H1 (cell line): ENCODE data around the gene DDX3X. TPM values are rescaled to one million over a fixed set of nuclear protein-coding genes. Genes with fewer than 3 reads are reported as not detected.

Experiments used
- CTCF ChIA-PET: fragments of 300-600 bp; sonication (Branson Sonifier 250); formaldehyde crosslinking; loops from one replicate; lab custom pipeline; 2021; ENCODE audit not compliant: partially characterized antibody; lab: Charles Lee
- POLR2A ChIA-PET: fragments of 300-600 bp; sonication (Branson Sonifier 250); formaldehyde crosslinking; loops from one replicate; lab custom pipeline; 2021; ENCODE audit warnings: inconsistent platforms; ENCODE audit not compliant: partially characterized antibody; lab: Charles Lee
- DNase-seq, 2 experiments: peaks; one replicate each; pipeline versions ENCODE4 v3.0.0 to v3.0.0-alpha.2; 2010 to 2022; ENCODE audit warnings: low spot score in 2 of 2, low read depth in 1 of 2, mixed read lengths in 1 of 2
- FAIRE-seq: peaks from 2 replicates; lab custom pipeline; 2011; peaks lifted over from hg19 to GRCh38; lab: Jason Lieb, UNC
- H2AFZ ChIP-seq: 2 replicates; pipeline ENCODE4 v1.8.1; 2012; ENCODE audit warnings: low read length, inconsistent platforms
- H2AK5ac ChIP-seq: 2 replicates; pipeline ENCODE4 v1.6.1; 2013; ENCODE audit warnings: low read depth, low read length
- H2BK120ac ChIP-seq: replicated peaks from 2 replicates; pipeline ENCODE3; 2013; ENCODE audit warnings: low read depth, low read length, inconsistent platforms
- H2BK12ac ChIP-seq: 2 replicates; pipeline ENCODE4 v1.6.1; 2013; ENCODE audit warnings: low read depth, low read length
- H2BK15ac ChIP-seq: 2 replicates; pipeline ENCODE4 v1.6.1; 2013; ENCODE audit warnings: low read length
- H2BK20ac ChIP-seq: 2 replicates; pipeline ENCODE4 v1.6.1; 2013; ENCODE audit warnings: low read length
- H2BK5ac ChIP-seq: 2 replicates; pipeline ENCODE4 v1.6.1; 2013; ENCODE audit warnings: low read depth, low read length
- H3K14ac ChIP-seq: 2 replicates; pipeline ENCODE4 v1.6.1; 2013; ENCODE audit warnings: inconsistent platforms; ENCODE audit not compliant: insufficient read length
- H3K18ac ChIP-seq: 2 replicates; pipeline ENCODE4 v1.6.1; 2013; ENCODE audit warnings: low read length; ENCODE audit errors: extremely low read depth
- H3K23ac ChIP-seq: 2 replicates; pipeline ENCODE4 v1.6.1; 2013; ENCODE audit warnings: inconsistent platforms; ENCODE audit not compliant: insufficient read length
- H3K23me2 ChIP-seq: 2 replicates; pipeline ENCODE4 v1.6.1; 2013; ENCODE audit warnings: low read depth, low read length
- H3K27ac ChIP-seq: 2 replicates; pipeline ENCODE4 v1.6.1; 2011; ENCODE audit warnings: low read depth, low read length, inconsistent platforms
- H3K27me3 ChIP-seq, 4 experiments: replicated peaks in 1 of 4; 1 replicate in 1 of 4; 2 replicates in 3 of 4; pipeline versions ENCODE4 v1.6.1 to v1.8.1; 2011 to 2013; ENCODE audit warnings: low read length in 3 of 4, mild to moderate bottlenecking in 3 of 4, inconsistent platforms in 2 of 4, mixed read lengths in 2 of 4, moderate library complexity in 1 of 4; ENCODE audit not compliant: control insufficient read depth in 3 of 4, insufficient read depth in 3 of 4; ENCODE audit errors: extremely low read depth in 1 of 4
- H3K36me3 ChIP-seq, 4 experiments: 2 replicates each; pipeline versions ENCODE4 v1.6.1 to v1.8.1; 2011 to 2013; ENCODE audit warnings: mild to moderate bottlenecking in 4 of 4, low read length in 3 of 4, moderate library complexity in 2 of 4, control low read depth in 1 of 4, inconsistent platforms in 1 of 4; ENCODE audit not compliant: insufficient read depth in 4 of 4, control insufficient read depth in 2 of 4
- H3K4ac ChIP-seq: replicated peaks from 2 replicates; pipeline ENCODE3; 2013; ENCODE audit warnings: low read length, low read depth, mixed read lengths, inconsistent platforms; ENCODE audit not compliant: insufficient read length
- H3K4me1 ChIP-seq, 4 experiments: replicated peaks in 1 of 4; 1 replicate in 1 of 4; 2 replicates in 3 of 4; pipeline versions ENCODE4 v1.6.1 to v1.8.1; 2011 to 2013; ENCODE audit warnings: low read length in 3 of 4, inconsistent platforms in 2 of 4, mixed read lengths in 1 of 4; ENCODE audit not compliant: insufficient read depth in 4 of 4, control insufficient read depth in 3 of 4
- H3K4me2 ChIP-seq, 2 experiments: 2 replicates each; pipeline versions ENCODE4 v1.6.1 to v1.8.1; 2011 to 2013; ENCODE audit warnings: low read depth in 2 of 2, low read length in 2 of 2, control low read depth in 1 of 2, inconsistent platforms in 1 of 2, mild to moderate bottlenecking in 1 of 2; ENCODE audit not compliant: insufficient read depth in 1 of 2
- H3K4me3 ChIP-seq, 4 experiments: fragments of 200-600, 300-600 bp in 1 of 4; sonication (generic), shearing (Covaris generic), sonication (Bioruptor Twin) in 1 of 4; 2 replicates each; pipeline versions ENCODE4 v1.5.1 to v1.8.1; 2011 to 2016; ENCODE audit warnings: low read length in 4 of 4, low read depth in 3 of 4, control low read depth in 2 of 4, inconsistent platforms in 2 of 4, mild to moderate bottlenecking in 2 of 4, mixed read lengths in 1 of 4, moderate library complexity in 1 of 4; ENCODE audit not compliant: insufficient read depth in 2 of 4; ENCODE audit errors: extremely low read depth in 1 of 4
- H3K56ac ChIP-seq: replicated peaks from 2 replicates; pipeline ENCODE3; 2013; ENCODE audit warnings: low read depth, mild to moderate bottlenecking, mixed read lengths, low read length, inconsistent platforms; ENCODE audit not compliant: insufficient read length
- H3K79me1 ChIP-seq: 2 replicates; pipeline ENCODE4 v1.6.1; 2013; ENCODE audit warnings: low read depth, low read length, control low read depth
- H3K79me2 ChIP-seq, 2 experiments: 2 replicates each; pipeline versions ENCODE4 v1.6.1 to v1.8.1; 2012 to 2013; ENCODE audit warnings: low read length in 2 of 2, mild to moderate bottlenecking in 2 of 2, inconsistent platforms in 1 of 2; ENCODE audit not compliant: insufficient read depth in 2 of 2, control insufficient read depth in 1 of 2
- H3K9ac ChIP-seq, 4 experiments: replicated peaks in 1 of 4; 1 replicate in 1 of 4; 2 replicates in 3 of 4; pipeline versions ENCODE4 v1.6.1 to v1.8.1; 2011 to 2013; ENCODE audit warnings: low read depth in 3 of 4, low read length in 3 of 4, control low read depth in 2 of 4, mild to moderate bottlenecking in 2 of 4, moderate library complexity in 2 of 4, inconsistent platforms in 1 of 4; ENCODE audit errors: extremely low read depth in 1 of 4
- H3K9me3 ChIP-seq, 2 experiments: 2 replicates each; pipeline versions ENCODE4 v1.6.1 to v1.8.1; 2012 to 2013; ENCODE audit warnings: mild to moderate bottlenecking in 2 of 2, moderate library complexity in 2 of 2, control low read depth in 1 of 2, inconsistent platforms in 1 of 2, low read depth in 1 of 2, low read length in 1 of 2, mixed read lengths in 1 of 2; ENCODE audit not compliant: insufficient read depth in 2 of 2
- H4K20me1 ChIP-seq, 2 experiments: replicated peaks in 1 of 2; 2 replicates each; pipeline versions ENCODE3 to v1.8.1; 2011 to 2013; ENCODE audit warnings: inconsistent platforms in 2 of 2, low read length in 2 of 2, mild to moderate bottlenecking in 1 of 2; ENCODE audit not compliant: insufficient read depth in 2 of 2, control insufficient read depth in 1 of 2
- H4K5ac ChIP-seq: 2 replicates; pipeline ENCODE4 v1.6.1; 2013; ENCODE audit warnings: low read length, low read depth, mixed read lengths, inconsistent platforms; ENCODE audit not compliant: insufficient read length
- H4K8ac ChIP-seq: 2 replicates; pipeline ENCODE4 v1.8.0; 2013; ENCODE audit warnings: mild to moderate bottlenecking, moderate library complexity, low read length, inconsistent platforms; ENCODE audit not compliant: insufficient read depth; ENCODE audit errors: extremely low read depth
- H4K91ac ChIP-seq: replicated peaks from 2 replicates; pipeline ENCODE3; 2013; ENCODE audit warnings: low read length, mixed read lengths, inconsistent platforms; ENCODE audit not compliant: insufficient read length
- BACH1 ChIP-seq: IDR thresholded peaks from 2 replicates; pipeline ENCODE4 v1.6.1; 2012; ENCODE audit warnings: low read length, improper control_type of control experiment
- BRCA1 ChIP-seq: IDR thresholded peaks from 2 replicates; pipeline ENCODE4 v1.6.1; 2012; ENCODE audit warnings: low read depth, low read length, improper control_type of control experiment
- CHD1 ChIP-seq: IDR thresholded peaks from 2 replicates; pipeline ENCODE4 v1.6.1; 2012; ENCODE audit warnings: low read depth, low read length, improper control_type of control experiment
- EP300 ChIP-seq, 2 experiments: IDR thresholded peaks; 1 replicate in 1 of 2; 2 replicates in 1 of 2; pipeline ENCODE4 v1.6.1; 2011 to 2012; ENCODE audit warnings: low read depth in 2 of 2, low read length in 2 of 2, mild to moderate bottlenecking in 2 of 2, borderline replicate concordance in 1 of 2, inconsistent platforms in 1 of 2, moderate library complexity in 1 of 2
- JUN ChIP-seq: IDR thresholded peaks from 2 replicates; pipeline ENCODE4 v1.6.1; 2011; ENCODE audit warnings: low read depth, mild to moderate bottlenecking, improper control_type of control experiment, low read length
- KDM4A ChIP-seq: IDR thresholded peaks from one replicate; pipeline ENCODE4 v1.7.1; 2012; ENCODE audit warnings: low read depth, mild to moderate bottlenecking, moderate library complexity, low read length, inconsistent platforms; ENCODE audit not compliant: severe bottlenecking
- RFX5 ChIP-seq: IDR thresholded peaks from 2 replicates; pipeline ENCODE4 v1.6.1; 2011; ENCODE audit warnings: low read depth, low read length, improper control_type of control experiment, borderline replicate concordance
- RXRA ChIP-seq: IDR thresholded peaks from 2 replicates; pipeline ENCODE4 v1.6.1; 2011; ENCODE audit warnings: low read depth, mild to moderate bottlenecking, low read length, moderate library complexity; ENCODE audit not compliant: insufficient read depth
- TAF7 ChIP-seq: optimal IDR thresholded peaks from 2 replicates; pipeline ENCODE3; 2011; ENCODE audit warnings: low read depth, mild to moderate bottlenecking, inconsistent platforms, low read length, moderate library complexity, borderline replicate concordance
- TCF12 ChIP-seq: IDR thresholded peaks from 2 replicates; pipeline ENCODE4 v1.6.1; 2011; ENCODE audit warnings: low read depth, mild to moderate bottlenecking, low read length
- WGBS, 2 experiments: shearing (Covaris generic) in 1 of 2; methylation state at CpG; one replicate each; pipeline versions ENCODE4 v1.1.6 to v1.1.7; 2013 to 2015; ENCODE audit warnings: low lambda C conversion rate in 2 of 2, mixed read lengths in 2 of 2, inconsistent platforms in 1 of 2, low coverage in 1 of 2, missing lambda C conversion rate in 1 of 2; ENCODE audit not compliant: insufficient replicate concordance in 2 of 2, insufficient coverage in 1 of 2, insufficient read length in 1 of 2; ENCODE audit errors: extremely low coverage in 1 of 2, missing lambda C conversion rate in 1 of 2; 5-methylcytosine and 5-hydroxymethylcytosine counted together
- polyA plus RNA-seq, 7 experiments: library from polyadenylated mRNA; depleted of rRNA in 3 of 7; stranded (reverse) in 5 of 7; unstranded in 2 of 7; fragments of >200 nt in 5 of 7; fragments of 200-250 nt in 2 of 7; gene quantifications; 1 replicate in 5 of 7; 2 replicates in 1 of 7; 4 replicates in 1 of 7; pipeline versions ENCODE4 v1.2.1 to v1.2.3, GENCODE V29; 2011 to 2013; ENCODE audit warnings: missing spikeins in 2 of 7, mixed read lengths in 2 of 7
- total RNA-seq: library from RNA; stranded (reverse); fragmentation: NEBNext Ultra II Directional; extraction: Animal tissue kit (Norgen Biotek cat#: 25700); gene quantifications from 2 replicates; pipeline ENCODE4 v1.2.1, GENCODE V29; 2021
- TF ChIP-seq, protein P1 (sequence below): IDR thresholded peaks from 2 replicates; pipeline ENCODE4 v1.6.1; 2012; ENCODE audit warnings: inconsistent platforms

The DDX3X gene
- total and polyA plus RNA-seq, 2 of the 8 experiments (the other 6 are each of a cell fraction or from before 2014, with no cell fraction given) = 39.4 to 291 TPM

- H3K23ac ChIP-seq = no peak overlapping the region
- H4K5ac ChIP-seq = no peak overlapping the region
- H3K27ac ChIP-seq = no peak overlapping the region
- no peaks in the 10 kb centered on the region for H3K9me3 ChIP-seq
- ChIA-PET CTCF (interaction anchor here (0.5 kb wide), 1 partner anchor 939 kb away, joined by 3 read pairs; no protein-coding TSS in a partner anchor), POLR2A (interaction anchor here (0.8 to 1.9 kb wide), 3 partner anchors 31 to 56 kb away, joined by 3 to 4 read pairs (median 3); no protein-coding TSS in a partner anchor)
- FAIRE-seq = no peak
- H3K14ac ChIP-seq = no peak overlapping the region
- no peak overlapping the region for H3K56ac ChIP-seq
- H3K4me2 ChIP-seq = peak overlapping the region; percentile 76 to 86
- H3K36me3 ChIP-seq = peaks cover 0 to 10% (median 0%) of the 10 kb centered on the region in 4 experiments; a peak in 2 of 8 replicates
- no peak overlapping the region for H3K18ac ChIP-seq
- peaks cover 25 to 39% of the 10 kb centered on the region in 2 experiments for H3K79me2 ChIP-seq
- no peak overlapping the region for H2BK12ac ChIP-seq
- no peak overlapping the region for H2BK120ac ChIP-seq
- WGBS, 2 experiments = 50% methylated on average over 4 of the region's 4 CpGs; no CpG with 5 or more reads in 1 of the 2 experiments
- H4K91ac ChIP-seq = no peak overlapping the region
- TF ChIP-seq KDM4A (no peak), TCF12 (no peak), EP300 (IDR thresholded peaks at IDR 0.05; ENCODE audit: borderline replicate concordance in 1 of 2, low read depth in 2 of 2, low read length in 2 of 2) (no peak), JUN (no peak), CHD1 (no peak), RXRA (no peak), BRCA1 (no peak), RFX5 (no peak), BACH1 (no peak), TAF7 (no peak)
- TF ChIP-seq, protein P1, sequence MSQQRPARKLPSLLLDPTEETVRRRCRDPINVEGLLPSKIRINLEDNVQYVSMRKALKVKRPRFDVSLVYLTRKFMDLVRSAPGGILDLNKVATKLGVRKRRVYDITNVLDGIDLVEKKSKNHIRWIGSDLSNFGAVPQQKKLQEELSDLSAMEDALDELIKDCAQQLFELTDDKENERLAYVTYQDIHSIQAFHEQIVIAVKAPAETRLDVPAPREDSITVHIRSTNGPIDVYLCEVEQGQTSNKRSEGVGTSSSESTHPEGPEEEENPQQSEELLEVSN = no peak
- peak overlapping the region in 1 of 4 experiments; percentile 74; a peak in 1 of 7 replicates for H3K9ac ChIP-seq
- H4K20me1 ChIP-seq = peaks cover 10 to 15% of the 10 kb centered on the region in 2 experiments
- DNase-seq = no peak
- H2AK5ac ChIP-seq = no peak overlapping the region
- no peak overlapping the region for H2BK5ac ChIP-seq
- no peak overlapping the region for H2BK15ac ChIP-seq
- H3K4me1 ChIP-seq = peaks cover 0 to 11% (median 5%) of the 10 kb centered on the region in 4 experiments; a peak in 4 of 7 replicates
- H2BK20ac ChIP-seq = no peak overlapping the region
- H3K23me2 ChIP-seq = 0 out of 2 replicates have a peak, but pooled peaks cover 2% of the 10 kb centered on the region
- H3K79me1 ChIP-seq = no peaks in the 10 kb centered on the region
- H4K8ac ChIP-seq = no peak overlapping the region
- no peaks in the 10 kb centered on the region for H3K27me3 ChIP-seq
- H3K4me3 ChIP-seq = peak overlapping the region in 2 of 4 experiments; percentile 66 to 99; a peak in 4 of 8 replicates
- no peak overlapping the region for H3K4ac ChIP-seq
- H2AFZ ChIP-seq = no peak overlapping the region
These were observed 2.0 kb upstream of the DDX3X start for GRCh38 chrX:41332005-41332404.
